ENCODE results near the gene STAT6. TPM values are rescaled to one million over a fixed set of nuclear protein-coding genes. Genes with fewer than 3 reads are reported as not detected.
A peak's percentile ranks its signal among the peaks of the same experiment; 100 is the strongest.

Gene STAT6
- total RNA-seq, 6 experiments from 2014 or later, result 83.7 to 102 (median 93.5) TPM

- no peak for DNase-seq
- H3K27ac Mint-ChIP-seq, result peak overlapping the region; percentile 37
- TF ChIP-seq CTCF (IDR thresholded peaks at IDR 0.05), result no peak
Observed at GRCh38 chr12:57099766-57100165, 11.4 kb downstream of the STAT6 start.

GRCh38 chr12:57099047-57099714, 12.0 kb downstream of the STAT6 start:
- peak overlapping the region; percentile 37 for H3K27ac Mint-ChIP-seq
- no peak for TF ChIP-seq CTCF (IDR thresholded peaks at IDR 0.05)
- H3K4me1 Mint-ChIP-seq (ENCODE audit: low read depth), result peaks cover 32% of the 10 kb centered on the region
- no peaks in the 10 kb centered on the region for H3K9me3 Mint-ChIP-seq
- peaks cover 12% of the 10 kb centered on the region for H3K27me3 Mint-ChIP-seq (ENCODE audit: insufficient read depth)
- no peak overlapping the region for H3K4me3 Mint-ChIP-seq
- DNase-seq, result no peak
- peaks cover 31% of the 10 kb centered on the region for H3K36me3 Mint-ChIP-seq (ENCODE audit: low read depth)

More at GRCh38 chr12:57099766-57100165, 11.4 kb downstream of the STAT6 start:
- Mint-ChIP-seq H3K4me3 (no peak overlapping the region), H3K9me3 (no peaks in the 10 kb centered on the region), H3K36me3 (ENCODE audit: low read depth) (peaks cover 28% of the 10 kb centered on the region), H3K4me1 (ENCODE audit: low read depth) (peaks cover 26% of the 10 kb centered on the region), H3K27me3 (ENCODE audit: insufficient read depth) (peaks cover 7% of the 10 kb centered on the region)

GRCh38 chr12:57098546-57098945, 12.6 kb downstream of the STAT6 start:
- Mint-ChIP-seq H3K36me3 (ENCODE audit: low read depth) (peaks cover 28% of the 10 kb centered on the region), H3K27ac (no peak overlapping the region), H3K9me3 (no peaks in the 10 kb centered on the region), H3K4me3 (no peak overlapping the region), H3K27me3 (ENCODE audit: insufficient read depth) (peaks cover 12% of the 10 kb centered on the region), H3K4me1 (ENCODE audit: low read depth) (peaks cover 38% of the 10 kb centered on the region)
- DNase-seq, result no peak
- no peak for TF ChIP-seq CTCF (IDR thresholded peaks at IDR 0.05)

- Mint-ChIP-seq H3K4me3 (no peak overlapping the region), H3K9me3 (no peaks in the 10 kb centered on the region)
Observed at GRCh38 chr12:57097554-57097835, 13.7 kb downstream of the STAT6 start.

GRCh38 chr12:57096748-57097553, 14.2 kb downstream of the STAT6 start:
- TF ChIP-seq CTCF (IDR thresholded peaks at IDR 0.05), result no peak
- DNase-seq, result no peak
- peaks cover 54% of the 10 kb centered on the region for H3K4me1 Mint-ChIP-seq (ENCODE audit: low read depth)
- peaks cover 28% of the 10 kb centered on the region for H3K36me3 Mint-ChIP-seq (ENCODE audit: low read depth)
- H3K9me3 Mint-ChIP-seq, result no peaks in the 10 kb centered on the region
- H3K4me3 Mint-ChIP-seq, result no peak overlapping the region
- H3K27ac Mint-ChIP-seq, result peak overlapping the region; percentile 92
- H3K27me3 Mint-ChIP-seq (ENCODE audit: insufficient read depth), result peaks cover 16% of the 10 kb centered on the region

More at GRCh38 chr12:57097554-57097835, 13.7 kb downstream of the STAT6 start:
- TF ChIP-seq CTCF (IDR thresholded peaks at IDR 0.05), result no peak
- H3K27ac Mint-ChIP-seq, result no peak overlapping the region
- H3K36me3 Mint-ChIP-seq (ENCODE audit: low read depth), result peaks cover 28% of the 10 kb centered on the region
- peaks cover 16% of the 10 kb centered on the region for H3K27me3 Mint-ChIP-seq (ENCODE audit: insufficient read depth)
- DNase-seq, result no peak
- H3K4me1 Mint-ChIP-seq (ENCODE audit: low read depth), result peaks cover 49% of the 10 kb centered on the region

All from HFFc6 (cell line).